ENCODE results near the gene ELOVL3. TPM values are rescaled to one million over a fixed set of nuclear protein-coding genes. Genes with fewer than 3 reads are reported as not detected.

ELOVL3 gene
- total and polyA plus RNA-seq, 2 of the 13 experiments (the other 11 are each of a cell fraction or from before 2014, with no cell fraction given) = 0.58 to 0.69 TPM

- peak; percentile 65 for TF ChIP-seq TEAD3 (CRISPR knock-in tag; optimal IDR thresholded peaks at IDR 0.05; ENCODE audit: borderline replicate concordance)
- TF ChIP-seq ZNF468 (CRISPR knock-in tag; IDR thresholded peaks at IDR 0.05) = peak; percentile 66; the same call in 1 of the 2 replicates
- no peak for TF ChIP-seq RORA (CRISPR knock-in tag; IDR thresholded peaks at IDR 0.05)
- no peak; a peak in 1 of 4 replicates for TF ChIP-seq POLR2A (IDR thresholded peaks at IDR 0.05; ENCODE audit: insufficient read depth in 1 of 2, low read depth in 2 of 2, low read length in 2 of 2)
- TF ChIP-seq BHLHE40 (IDR thresholded peaks at IDR 0.05; ENCODE audit: low read length) = no peak
- TF ChIP-seq RELA (CRISPR knock-in tag; IDR thresholded peaks at IDR 0.05) = no peak
- no peak for TF ChIP-seq IKZF1 (IDR thresholded peaks at IDR 0.05)
- peak; percentile 77 for TF ChIP-seq SP2 (CRISPR knock-in tag; IDR thresholded peaks at IDR 0.05)
- TF ChIP-seq, protein P1, sequence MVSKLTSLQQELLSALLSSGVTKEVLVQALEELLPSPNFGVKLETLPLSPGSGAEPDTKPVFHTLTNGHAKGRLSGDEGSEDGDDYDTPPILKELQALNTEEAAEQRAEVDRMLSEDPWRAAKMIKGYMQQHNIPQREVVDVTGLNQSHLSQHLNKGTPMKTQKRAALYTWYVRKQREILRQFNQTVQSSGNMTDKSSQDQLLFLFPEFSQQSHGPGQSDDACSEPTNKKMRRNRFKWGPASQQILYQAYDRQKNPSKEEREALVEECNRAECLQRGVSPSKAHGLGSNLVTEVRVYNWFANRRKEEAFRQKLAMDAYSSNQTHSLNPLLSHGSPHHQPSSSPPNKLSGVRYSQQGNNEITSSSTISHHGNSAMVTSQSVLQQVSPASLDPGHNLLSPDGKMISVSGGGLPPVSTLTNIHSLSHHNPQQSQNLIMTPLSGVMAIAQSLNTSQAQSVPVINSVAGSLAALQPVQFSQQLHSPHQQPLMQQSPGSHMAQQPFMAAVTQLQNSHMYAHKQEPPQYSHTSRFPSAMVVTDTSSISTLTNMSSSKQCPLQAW (CRISPR knock-in tag; IDR thresholded peaks at IDR 0.05) = peak; percentile 35; the same call in 1 of the 2 replicates
- TF ChIP-seq RNF2 (conservative IDR thresholded peaks at IDR 0.05; ENCODE audit: low read depth) = peak; percentile 99
- TF ChIP-seq HNRNPL (IDR thresholded peaks at IDR 0.05; ENCODE audit: low read depth, low read length) = no peak
- TF ChIP-seq, protein P2, sequence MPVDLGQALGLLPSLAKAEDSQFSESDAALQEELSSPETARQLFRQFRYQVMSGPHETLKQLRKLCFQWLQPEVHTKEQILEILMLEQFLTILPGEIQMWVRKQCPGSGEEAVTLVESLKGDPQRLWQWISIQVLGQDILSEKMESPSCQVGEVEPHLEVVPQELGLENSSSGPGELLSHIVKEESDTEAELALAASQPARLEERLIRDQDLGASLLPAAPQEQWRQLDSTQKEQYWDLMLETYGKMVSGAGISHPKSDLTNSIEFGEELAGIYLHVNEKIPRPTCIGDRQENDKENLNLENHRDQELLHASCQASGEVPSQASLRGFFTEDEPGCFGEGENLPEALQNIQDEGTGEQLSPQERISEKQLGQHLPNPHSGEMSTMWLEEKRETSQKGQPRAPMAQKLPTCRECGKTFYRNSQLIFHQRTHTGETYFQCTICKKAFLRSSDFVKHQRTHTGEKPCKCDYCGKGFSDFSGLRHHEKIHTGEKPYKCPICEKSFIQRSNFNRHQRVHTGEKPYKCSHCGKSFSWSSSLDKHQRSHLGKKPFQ (CRISPR knock-in tag; IDR thresholded peaks at IDR 0.05; ENCODE audit: insufficient replicate concordance) = peak; percentile 91
- 0 out of 2 replicates have a peak, but pooled peaks have one; percentile 27 for TF ChIP-seq THYN1 (CRISPR knock-in tag; IDR thresholded peaks at IDR 0.05; ENCODE audit: borderline replicate concordance, low read depth)
- no peak for TF ChIP-seq GTF2F1 (IDR thresholded peaks at IDR 0.05; ENCODE audit: low read length)
- TF ChIP-seq RBFOX2 (IDR thresholded peaks at IDR 0.05; ENCODE audit: low read depth, low read length) = 0 out of 2 replicates have a peak, but pooled peaks have one; percentile 24
- TF ChIP-seq ZNF264 (CRISPR knock-in tag; IDR thresholded peaks at IDR 0.05) = peak; percentile 55; the same call in 1 of the 2 replicates
- no peak for TF ChIP-seq ZNF644 (CRISPR knock-in tag; IDR thresholded peaks at IDR 0.05; ENCODE audit: low read depth)
- TF ChIP-seq, protein P3, sequence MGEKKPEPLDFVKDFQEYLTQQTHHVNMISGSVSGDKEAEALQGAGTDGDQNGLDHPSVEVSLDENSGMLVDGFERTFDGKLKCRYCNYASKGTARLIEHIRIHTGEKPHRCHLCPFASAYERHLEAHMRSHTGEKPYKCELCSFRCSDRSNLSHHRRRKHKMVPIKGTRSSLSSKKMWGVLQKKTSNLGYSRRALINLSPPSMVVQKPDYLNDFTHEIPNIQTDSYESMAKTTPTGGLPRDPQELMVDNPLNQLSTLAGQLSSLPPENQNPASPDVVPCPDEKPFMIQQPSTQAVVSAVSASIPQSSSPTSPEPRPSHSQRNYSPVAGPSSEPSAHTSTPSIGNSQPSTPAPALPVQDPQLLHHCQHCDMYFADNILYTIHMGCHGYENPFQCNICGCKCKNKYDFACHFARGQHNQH (CRISPR knock-in tag; IDR thresholded peaks at IDR 0.05) = 0 out of 2 replicates have a peak, but pooled peaks have one; percentile 77
- peak; percentile 91 for TF ChIP-seq IRX3 (CRISPR knock-in tag; IDR thresholded peaks at IDR 0.05; ENCODE audit: borderline replicate concordance, low read depth)
- TF ChIP-seq NBN (conservative IDR thresholded peaks at IDR 0.05) = no peak
- no peak for TF ChIP-seq ATF1 (CRISPR knock-in tag; IDR thresholded peaks at IDR 0.05)
- no peak; the same call in 1 of the 2 replicates for TF ChIP-seq CREM (IDR thresholded peaks at IDR 0.05)
- no peak for TF ChIP-seq CREM (CRISPR knock-in tag; IDR thresholded peaks at IDR 0.05)
- TF ChIP-seq SP5 (CRISPR knock-in tag; IDR thresholded peaks at IDR 0.05; ENCODE audit: borderline replicate concordance, low read depth) = peak; percentile 66; the same call in 1 of the 2 replicates
- TF ChIP-seq ZNF160 (CRISPR knock-in tag; IDR thresholded peaks at IDR 0.05) = 0 out of 2 replicates have a peak, but pooled peaks have one; percentile 13
- TF ChIP-seq ADNP (CRISPR knock-in tag; IDR thresholded peaks at IDR 0.05) = no peak
- no peak for TF ChIP-seq SNAI1 (CRISPR knock-in tag; IDR thresholded peaks at IDR 0.05; ENCODE audit: borderline replicate concordance)
- peak; percentile 14; the same call in 1 of the 2 replicates for TF ChIP-seq ELF1 (CRISPR knock-in tag; IDR thresholded peaks at IDR 0.05)
- no peak for TF ChIP-seq ZNF282 (IDR thresholded peaks at IDR 0.05; ENCODE audit: partially characterized antibody)
Measured at GRCh38 chr10:102225646-102226541, at the start of gene ELOVL3 (continued).

Measured in HepG2 (cell line).